SHP77 treated with DMSO at 0.1 percent for 48 hours (cell line): ENCODE measurements around the gene TDRD9.

Experiments used
- DNase-seq: peaks from one replicate; lab custom pipeline; 2025; lab: John Stamatoyannopoulos, UW

The TDRD9 gene

GRCh38 chr14:104025534-104025933 is 97.3 kb downstream of the TDRD9 start:
- DNase-seq = no peak

DNA sequence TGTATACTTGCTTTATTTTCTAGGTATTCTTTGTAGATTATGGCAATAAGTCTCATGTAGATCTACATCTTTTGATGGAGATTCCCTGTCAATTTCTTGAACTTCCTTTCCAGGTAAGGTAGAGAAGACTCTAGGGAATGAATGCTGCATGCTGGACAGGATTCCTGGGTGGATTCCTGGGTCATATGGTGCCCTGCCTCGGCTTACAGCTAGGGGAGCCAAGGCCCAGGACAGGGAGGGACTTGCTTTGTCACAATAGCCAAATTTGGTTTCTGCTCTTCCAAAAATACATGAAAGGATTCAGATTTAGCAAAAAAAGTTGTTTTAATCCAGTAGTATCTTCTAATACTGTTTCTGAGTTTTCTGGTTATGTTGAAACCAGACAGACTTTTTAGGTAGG is 97.8 kb downstream of the TDRD9 start:
- DNase-seq = no peak

DNA sequence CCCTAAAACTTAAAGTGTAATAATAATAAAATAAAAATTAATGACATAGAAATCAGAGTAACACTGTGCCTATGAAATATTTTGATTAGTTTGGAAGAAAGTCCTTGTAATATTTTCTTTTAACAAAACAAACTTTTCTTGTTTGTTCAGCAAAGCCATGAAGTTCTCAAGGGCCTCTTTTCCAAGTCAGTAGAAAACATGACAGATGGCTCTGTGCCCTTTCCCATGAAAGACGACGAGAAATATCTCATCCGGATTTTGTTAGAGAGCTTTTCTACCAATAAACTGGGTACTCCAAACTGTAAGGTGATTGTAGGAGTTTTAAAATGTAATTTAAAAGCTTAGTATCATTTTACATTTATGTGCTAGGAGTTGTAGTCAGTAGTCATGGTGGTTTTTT is 102.7 kb downstream of the TDRD9 start:
- DNase-seq = no peak

DNA sequence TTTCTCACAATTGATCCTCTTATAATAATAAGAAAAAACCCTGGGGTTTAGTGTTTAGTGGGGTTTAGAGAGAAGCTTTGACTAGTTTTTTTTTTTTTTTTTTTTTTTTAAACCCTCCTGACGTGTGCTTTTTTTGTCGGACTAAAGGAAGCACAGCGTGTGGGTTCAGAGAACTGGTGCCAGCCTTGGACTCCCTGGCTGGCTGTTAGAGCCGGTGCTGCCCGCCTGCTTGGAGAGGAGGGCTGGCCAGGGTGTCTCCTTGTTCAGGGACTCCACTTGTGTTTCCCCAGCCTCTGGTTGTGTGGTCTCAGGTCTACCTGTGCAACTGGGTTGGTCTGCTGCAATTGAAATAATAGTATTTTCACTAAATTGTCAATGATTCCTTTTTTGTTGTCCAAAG is 103.1 kb downstream of the TDRD9 start:
- DNase-seq = no peak

DNA sequence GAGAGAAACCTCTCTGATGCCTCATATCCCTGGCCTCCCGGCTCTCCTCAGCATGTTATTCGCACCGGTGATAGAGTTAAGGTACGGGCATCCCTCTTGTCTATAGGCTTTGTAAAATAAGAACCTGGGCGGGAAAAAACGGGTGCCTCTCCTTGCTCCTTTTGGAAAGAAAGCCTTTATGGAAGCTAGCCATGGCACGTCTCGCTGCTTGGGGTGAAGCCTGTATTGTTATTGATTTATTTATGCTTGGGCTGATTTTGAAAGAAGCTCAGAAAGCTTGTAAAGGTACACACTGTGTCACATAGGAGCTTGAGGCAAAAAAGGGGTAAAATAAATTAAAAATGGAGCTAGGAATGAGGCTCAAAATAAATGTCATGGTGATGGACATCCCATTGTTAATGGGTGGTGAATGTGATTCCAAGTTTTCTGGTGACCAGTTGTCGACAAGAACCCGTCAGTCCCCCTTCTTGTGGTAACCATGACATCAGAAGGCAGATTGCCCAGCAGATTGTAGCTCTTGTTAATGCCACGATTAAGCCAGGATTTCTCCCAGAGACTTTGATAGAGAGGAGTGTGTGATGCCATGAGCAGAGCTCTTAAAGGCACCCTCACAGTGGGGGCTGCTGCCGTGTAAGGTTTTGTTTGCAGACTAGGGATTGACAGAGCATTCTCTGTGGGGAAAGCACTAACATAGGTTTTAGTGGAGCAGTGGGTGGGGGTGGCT is 106.9 kb downstream of the TDRD9 start:
- DNase-seq = no peak

GRCh38 chr14:104036212-104036611 is 108.0 kb downstream of the TDRD9 start:
- DNase-seq = peak; percentile 45

DNA sequence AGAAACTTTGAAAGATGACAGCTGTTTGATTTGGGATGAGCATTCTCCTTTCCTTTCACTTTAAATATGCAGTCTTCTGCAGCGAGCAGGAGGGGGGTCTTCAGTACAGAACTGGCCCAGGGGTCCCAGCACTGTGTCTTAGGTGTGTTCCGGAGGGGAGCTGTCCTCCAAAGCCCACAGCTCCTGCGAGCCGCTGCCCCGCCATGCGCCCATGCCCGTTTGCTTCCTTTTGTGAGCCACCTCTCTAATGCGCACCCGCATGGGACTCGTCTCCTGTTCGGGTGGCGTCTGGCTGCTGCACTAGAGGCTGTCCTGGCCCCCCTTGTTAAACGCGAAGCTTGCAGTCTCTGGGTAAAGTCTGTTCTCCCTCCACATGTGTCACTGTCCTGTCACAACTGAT is 108.8 kb downstream of the TDRD9 start:
- DNase-seq = no peak

DNA sequence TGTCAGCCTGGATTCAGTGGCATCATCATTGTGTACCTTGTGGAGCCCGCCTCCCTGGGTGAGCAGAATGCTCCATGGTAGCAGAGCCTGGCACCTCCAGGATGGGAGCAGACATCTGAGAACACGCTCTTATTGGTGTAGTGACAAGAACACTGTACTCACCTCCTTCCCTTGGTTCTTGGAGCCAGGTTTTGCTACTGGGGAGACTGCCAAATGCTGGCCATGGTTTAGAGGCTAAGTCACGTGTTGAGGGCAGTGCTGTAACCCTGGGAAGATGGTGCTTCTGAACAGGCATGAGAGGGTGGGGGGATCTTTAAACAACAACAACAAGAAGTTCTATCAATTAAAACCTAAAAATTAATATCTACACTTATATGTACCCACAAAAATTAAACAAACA is 109.6 kb downstream of the TDRD9 start:
- no peak for DNase-seq

- DNase-seq = no peak
Measured at GRCh38 chr14:104039214-104039613, 111.0 kb downstream of the TDRD9 start.

GRCh38 chr14:104040539-104040938 is 112.3 kb downstream of the TDRD9 start:
- DNase-seq = no peak

GRCh38 chr14:104041430-104042104 is 113.3 kb downstream of the TDRD9 start:
- DNase-seq = no peak

DNA sequence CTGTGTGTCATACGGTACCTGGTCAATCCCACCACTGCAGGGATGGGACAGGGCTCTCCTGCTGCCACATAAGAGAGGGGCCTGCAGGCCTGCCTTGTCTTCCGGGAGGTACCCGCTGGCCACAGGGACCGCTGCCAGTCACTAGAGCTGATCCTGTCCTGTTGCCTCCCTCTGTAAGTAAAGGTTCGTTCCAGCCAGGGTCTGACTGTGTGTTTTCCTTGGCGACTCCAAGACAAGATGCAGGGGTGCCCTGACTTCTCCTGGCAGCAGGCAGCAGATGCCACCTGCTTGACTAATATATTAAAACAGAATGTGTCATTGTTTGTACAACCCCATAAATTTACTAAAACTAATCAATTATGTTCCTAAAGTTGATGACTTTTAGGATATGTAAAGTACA is 115.8 kb downstream of the TDRD9 start:
- no peak for DNase-seq

DNA sequence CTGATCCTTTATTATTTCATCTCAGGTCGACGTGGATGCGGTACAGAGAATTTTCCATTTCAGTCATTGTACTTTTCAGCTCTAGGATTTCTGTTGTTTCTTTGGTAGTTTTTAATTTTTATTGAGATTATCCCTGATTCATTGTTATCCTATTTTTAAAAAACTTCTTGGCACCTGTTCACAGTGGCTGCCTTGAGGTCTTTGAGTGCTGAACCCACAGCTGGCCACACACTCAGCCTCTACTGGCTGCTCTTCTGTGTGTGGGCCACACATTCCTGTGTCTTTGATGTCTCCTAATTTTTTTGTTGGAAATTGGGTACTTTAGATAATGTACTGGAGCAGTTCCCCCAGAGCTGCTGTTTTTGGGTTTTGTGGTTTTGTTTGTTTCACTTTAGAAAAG is 119.5 kb downstream of the TDRD9 start:
- no peak for DNase-seq

DNA sequence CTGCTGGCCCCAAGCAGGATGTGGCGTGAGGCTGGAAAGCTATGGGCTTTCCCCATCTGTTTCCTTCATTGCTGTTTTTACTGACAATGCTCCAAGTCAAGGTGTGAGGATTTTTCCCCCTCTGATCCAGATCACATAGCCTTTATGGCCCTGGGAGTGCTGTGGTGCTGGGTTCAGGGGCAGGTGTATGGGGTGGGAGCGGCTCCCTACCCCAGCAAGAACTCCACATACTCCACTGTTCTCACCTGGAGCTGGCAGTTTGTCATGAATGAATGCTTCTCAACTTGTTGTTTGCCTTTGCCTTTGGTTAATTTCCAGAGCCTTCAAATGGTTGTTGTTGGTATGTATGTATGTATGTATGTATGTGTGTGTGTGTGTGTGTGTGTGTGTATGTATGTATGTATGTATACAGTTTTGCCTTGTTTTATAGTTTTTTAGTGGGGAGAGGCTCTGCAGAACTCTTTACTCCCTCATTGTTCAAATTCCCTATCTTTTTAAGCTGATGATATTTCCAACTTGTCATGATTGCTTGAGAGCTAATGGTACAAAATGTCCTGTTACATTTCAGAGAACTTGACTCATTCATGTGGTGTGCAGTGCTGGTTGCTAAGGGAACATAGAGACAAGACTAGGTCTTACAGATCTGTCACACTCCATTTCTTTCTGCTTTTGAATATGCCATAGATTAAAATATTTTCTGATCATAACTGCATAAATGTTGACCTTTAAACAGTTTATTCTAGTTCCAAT is 120.7 kb downstream of the TDRD9 start:
- no peak for DNase-seq

DNA sequence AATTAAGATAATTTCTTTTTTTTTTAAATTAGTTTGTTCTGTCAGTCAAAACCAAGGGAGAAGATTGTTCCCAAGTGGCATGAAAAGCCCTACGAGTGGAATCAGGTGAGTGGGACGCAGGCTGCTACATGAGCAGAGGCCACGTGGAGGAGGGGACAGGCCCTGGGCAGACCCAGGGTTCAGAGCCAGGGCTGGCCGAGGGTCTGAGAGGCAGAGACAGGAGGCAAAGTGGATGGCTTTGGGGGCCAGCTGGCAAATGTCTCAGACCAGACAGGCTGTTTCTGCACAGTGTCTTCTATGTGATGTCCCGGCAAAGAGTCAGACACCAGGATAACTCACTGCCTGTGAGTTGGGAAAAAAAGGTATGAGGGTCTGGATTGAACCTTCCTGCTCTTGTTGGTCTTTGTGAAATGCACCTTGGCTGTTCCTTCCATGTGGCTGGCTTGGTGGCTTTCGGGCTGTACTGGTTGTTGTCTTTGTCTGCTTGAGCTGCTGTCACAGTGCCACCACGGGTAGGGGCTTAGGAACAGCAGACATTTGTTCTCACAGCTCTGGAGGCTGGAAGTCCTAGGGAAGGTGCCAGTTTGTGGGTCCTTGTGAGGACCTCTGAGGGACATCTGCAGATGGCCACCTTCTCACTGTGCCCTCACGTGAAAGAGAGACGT is 121.5 kb downstream of the TDRD9 start:
- no peak for DNase-seq

- no peak for DNase-seq
Measured at GRCh38 chr14:104051092-104051813, 123.0 kb downstream of the TDRD9 start.

GRCh38 chr14:104054222-104054905 is 126.1 kb downstream of the TDRD9 start:
- no peak for DNase-seq

DNA sequence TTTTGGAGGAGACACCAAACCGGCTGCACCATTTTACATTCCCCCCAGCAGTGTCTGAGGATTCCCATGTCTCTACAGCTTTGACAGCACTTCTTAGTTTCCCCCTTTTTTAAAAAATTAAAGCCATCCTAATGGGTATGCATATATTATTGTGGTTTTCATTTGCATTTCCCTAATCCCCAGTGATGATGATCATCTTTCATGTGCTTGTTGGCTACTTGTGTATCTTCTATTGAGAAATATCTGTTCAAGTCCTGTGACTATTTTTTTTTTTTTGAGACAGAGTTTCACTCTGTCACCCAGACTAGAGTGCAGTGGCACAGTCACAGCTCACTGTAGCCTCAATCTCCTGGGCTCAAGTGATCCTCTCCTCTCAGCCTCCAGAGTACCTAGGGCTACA is 134.0 kb downstream of the TDRD9 start:
- DNase-seq = no peak

DNA sequence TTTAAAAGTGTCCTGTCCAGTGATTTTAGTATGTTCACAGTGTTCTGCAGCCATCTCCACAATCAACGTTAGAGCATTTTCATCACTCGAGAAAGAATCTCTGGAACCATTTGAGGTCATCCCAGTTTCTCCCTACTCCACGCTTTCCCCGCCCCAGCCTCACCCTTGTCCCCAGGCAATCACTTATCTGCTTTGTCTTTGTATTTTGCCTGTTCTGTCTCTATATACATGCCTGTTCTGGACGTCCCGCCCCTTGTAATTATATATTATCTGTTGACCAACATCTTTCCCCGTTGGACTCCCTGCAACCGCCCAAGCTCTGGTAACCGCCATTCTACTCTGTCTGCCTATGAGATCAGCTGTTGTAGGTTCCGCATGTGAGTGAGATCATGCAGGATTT is 135.7 kb downstream of the TDRD9 start:
- DNase-seq = no peak

DNA sequence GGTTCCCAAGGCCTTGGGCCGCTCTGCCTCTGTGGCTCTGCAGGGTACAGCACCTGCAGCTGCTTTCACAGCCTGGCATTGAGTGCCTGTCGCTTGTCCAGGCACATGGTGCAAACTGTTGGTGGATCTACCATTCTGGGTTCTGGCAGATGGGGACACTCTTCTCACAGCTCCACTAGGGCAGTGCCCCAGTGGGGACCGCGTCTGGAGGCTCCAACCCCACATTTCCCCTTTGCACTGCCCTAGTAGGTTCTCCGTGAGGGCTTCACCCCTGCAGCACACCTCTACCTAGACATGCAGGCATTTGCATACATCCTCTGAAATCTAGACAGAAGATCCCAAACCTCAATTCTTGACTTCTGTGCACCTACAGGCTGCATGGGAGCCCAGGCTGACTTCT is 138.0 kb downstream of the TDRD9 start:
- no peak for DNase-seq

DNA sequence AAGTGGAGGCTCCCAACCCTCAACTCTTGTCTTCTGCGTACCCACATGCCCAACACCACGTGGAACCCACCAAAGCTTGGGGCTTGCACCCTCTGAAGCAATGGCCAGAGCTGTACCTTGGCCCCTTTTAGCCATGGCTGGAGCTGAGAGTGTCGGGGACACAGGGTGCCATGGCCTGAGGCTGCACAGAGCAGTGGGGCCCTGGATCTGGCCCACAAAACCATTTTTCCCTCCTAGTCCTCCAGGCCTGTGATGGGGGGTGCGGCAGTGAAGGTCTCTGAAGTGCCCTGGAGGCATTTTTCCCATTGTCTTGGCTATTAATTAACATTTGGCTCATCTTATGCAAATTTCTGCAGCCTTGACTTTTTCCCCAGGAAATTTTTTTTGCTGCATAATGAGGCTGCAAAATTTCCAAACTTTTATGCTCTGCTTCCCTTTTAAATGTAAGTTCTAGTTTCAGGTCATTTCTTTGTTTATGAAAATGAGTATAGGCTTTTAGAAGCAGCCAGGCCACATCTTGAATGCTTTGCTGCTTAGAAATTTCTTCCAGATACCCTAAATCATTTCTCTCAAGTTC is 138.6 kb downstream of the TDRD9 start:
- DNase-seq = no peak
